Measurements from ENCODE around the gene SORL1. TPM values are rescaled to one million over a fixed set of nuclear protein-coding genes. Genes with fewer than 3 reads are reported as not detected.

The SORL1 gene
- total and polyA plus RNA-seq, 2 of the 13 experiments (the other 11 are each of a cell fraction or from before 2014, with no cell fraction given) = 21.3 to 148 TPM

DNA sequence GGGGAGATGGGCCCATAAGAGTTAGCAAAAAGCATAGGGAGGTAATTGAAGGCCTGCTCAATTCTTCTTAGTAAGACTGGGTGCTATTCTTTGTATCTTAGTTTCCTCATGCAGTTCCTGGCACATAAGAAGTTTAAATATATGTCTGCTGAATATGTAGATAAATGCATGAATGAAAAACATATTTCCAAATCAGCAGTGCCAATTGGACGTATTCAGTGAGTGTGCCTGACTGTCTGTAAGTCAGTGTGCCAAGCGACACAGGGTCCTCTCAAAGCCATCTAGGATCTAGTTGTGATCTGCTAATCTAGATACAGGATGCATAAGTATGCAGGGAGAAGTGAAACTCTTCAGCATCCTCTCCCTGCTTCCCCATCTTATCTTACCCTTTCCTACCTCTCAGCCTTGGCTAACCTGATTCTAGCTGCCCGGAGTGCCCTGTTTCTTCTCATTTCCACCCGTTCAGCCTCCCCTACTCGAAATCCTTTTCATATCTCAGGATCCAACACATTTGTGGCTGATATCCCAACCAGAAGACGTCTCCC is 91.8 kb downstream of the SORL1 start:
- 97% methylated on average over 6 of the region's 6 CpGs for WGBS (ENCODE audit: low lambda C conversion rate)
- Histone ChIP-seq H3K27me3 (ENCODE audit: control insufficient read depth in 1 of 2, insufficient read depth in 2 of 2, low read length in 2 of 2) (no peaks in the 10 kb centered on the region), H3K4me2 (ENCODE audit: low read depth, low read length) (no peak overlapping the region), H3K4me3 (replicated peaks in 1 of 3; ENCODE audit: insufficient read depth in 1 of 3, low read depth in 2 of 3, low read length in 3 of 3) (no peak overlapping the region), H3K79me2 (ENCODE audit: insufficient read depth, low read length) (no peaks in the 10 kb centered on the region), H2AFZ (ENCODE audit: low read length) (no peak overlapping the region), H3K4me1 (ENCODE audit: insufficient read depth, low read length) (no peaks in the 10 kb centered on the region), H3K9me3 (ENCODE audit: low read length) (no peaks in the 10 kb centered on the region), H4K20me1 (ENCODE audit: insufficient read depth, low read length) (peaks cover 12% of the 10 kb centered on the region; the same call in 1 of the 2 replicates), H3K27ac (ENCODE audit: extremely low read length, insufficient read depth, low read length) (no peak overlapping the region), H3K36me3 (replicated peaks in 1 of 2; ENCODE audit: control insufficient read depth in 1 of 2, insufficient read depth in 2 of 2, low read length in 2 of 2) (peaks cover 25 to 85% of the 10 kb centered on the region in 2 experiments), H3K9ac (ENCODE audit: insufficient read depth, low read depth, low read length) (no peak overlapping the region)
- BruUV-seq (replicated peaks) = no TSS peak
- DNase-seq (ENCODE audit: low spot score) (no peak), ATAC-seq (no peak), FAIRE-seq (no peak)
- TF ChIP-seq ZNF460 (CRISPR knock-in tag; IDR thresholded peaks at IDR 0.05; ENCODE audit: borderline replicate concordance) = no peak
- TF ChIP-seq ZNF543 (CRISPR knock-in tag; IDR thresholded peaks at IDR 0.05) = no peak
- no peak for TF ChIP-seq JARID2 (CRISPR knock-in tag; IDR thresholded peaks at IDR 0.05; ENCODE audit: insufficient replicate concordance)
- no peak for TF ChIP-seq ZNF577 (CRISPR knock-in tag; IDR thresholded peaks at IDR 0.05; ENCODE audit: borderline replicate concordance, low read depth)
- TF ChIP-seq, protein P1, sequence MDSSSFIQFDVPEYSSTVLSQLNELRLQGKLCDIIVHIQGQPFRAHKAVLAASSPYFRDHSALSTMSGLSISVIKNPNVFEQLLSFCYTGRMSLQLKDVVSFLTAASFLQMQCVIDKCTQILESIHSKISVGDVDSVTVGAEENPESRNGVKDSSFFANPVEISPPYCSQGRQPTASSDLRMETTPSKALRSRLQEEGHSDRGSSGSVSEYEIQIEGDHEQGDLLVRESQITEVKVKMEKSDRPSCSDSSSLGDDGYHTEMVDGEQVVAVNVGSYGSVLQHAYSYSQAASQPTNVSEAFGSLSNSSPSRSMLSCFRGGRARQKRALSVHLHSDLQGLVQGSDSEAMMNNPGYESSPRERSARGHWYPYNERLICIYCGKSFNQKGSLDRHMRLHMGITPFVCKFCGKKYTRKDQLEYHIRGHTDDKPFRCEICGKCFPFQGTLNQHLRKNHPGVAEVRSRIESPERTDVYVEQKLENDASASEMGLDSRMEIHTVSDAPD (CRISPR knock-in tag; IDR thresholded peaks at IDR 0.05) = no peak
- no peak for TF ChIP-seq ATAD3A (CRISPR knock-in tag; IDR thresholded peaks at IDR 0.05)
- TF ChIP-seq, protein P2, sequence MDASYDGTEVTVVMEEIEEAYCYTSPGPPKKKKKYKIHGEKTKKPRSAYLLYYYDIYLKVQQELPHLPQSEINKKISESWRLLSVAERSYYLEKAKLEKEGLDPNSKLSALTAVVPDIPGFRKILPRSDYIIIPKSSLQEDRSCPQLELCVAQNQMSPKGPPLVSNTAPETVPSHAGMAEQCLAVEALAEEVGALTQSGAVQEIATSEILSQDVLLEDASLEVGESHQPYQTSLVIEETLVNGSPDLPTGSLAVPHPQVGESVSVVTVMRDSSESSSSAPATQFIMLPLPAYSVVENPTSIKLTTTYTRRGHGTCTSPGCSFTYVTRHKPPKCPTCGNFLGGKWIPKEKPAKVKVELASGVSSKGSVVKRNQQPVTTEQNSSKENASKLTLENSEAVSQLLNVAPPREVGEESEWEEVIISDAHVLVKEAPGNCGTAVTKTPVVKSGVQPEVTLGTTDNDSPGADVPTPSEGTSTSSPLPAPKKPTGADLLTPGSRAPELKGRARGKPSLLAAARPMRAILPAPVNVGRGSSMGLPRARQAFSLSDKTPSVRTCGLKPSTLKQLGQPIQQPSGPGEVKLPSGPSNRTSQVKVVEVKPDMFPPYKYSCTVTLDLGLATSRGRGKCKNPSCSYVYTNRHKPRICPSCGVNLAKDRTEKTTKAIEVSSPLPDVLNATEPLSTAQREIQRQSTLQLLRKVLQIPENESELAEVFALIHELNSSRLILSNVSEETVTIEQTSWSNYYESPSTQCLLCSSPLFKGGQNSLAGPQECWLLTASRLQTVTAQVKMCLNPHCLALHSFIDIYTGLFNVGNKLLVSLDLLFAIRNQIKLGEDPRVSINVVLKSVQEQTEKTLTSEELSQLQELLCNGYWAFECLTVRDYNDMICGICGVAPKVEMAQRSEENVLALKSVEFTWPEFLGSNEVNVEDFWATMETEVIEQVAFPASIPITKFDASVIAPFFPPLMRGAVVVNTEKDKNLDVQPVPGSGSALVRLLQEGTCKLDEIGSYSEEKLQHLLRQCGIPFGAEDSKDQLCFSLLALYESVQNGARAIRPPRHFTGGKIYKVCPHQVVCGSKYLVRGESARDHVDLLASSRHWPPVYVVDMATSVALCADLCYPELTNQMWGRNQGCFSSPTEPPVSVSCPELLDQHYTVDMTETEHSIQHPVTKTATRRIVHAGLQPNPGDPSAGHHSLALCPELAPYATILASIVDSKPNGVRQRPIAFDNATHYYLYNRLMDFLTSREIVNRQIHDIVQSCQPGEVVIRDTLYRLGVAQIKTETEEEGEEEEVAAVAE (CRISPR knock-in tag; IDR thresholded peaks at IDR 0.05; ENCODE audit: borderline replicate concordance) = no peak
- no peak for TF ChIP-seq FOXC1 (CRISPR knock-in tag; IDR thresholded peaks at IDR 0.05; ENCODE audit: borderline replicate concordance)
- no peak for TF ChIP-seq ZNF292 (CRISPR knock-in tag; IDR thresholded peaks at IDR 0.05; ENCODE audit: borderline replicate concordance, low read depth)
- TF ChIP-seq RAD21 (CRISPR knock-in tag; IDR thresholded peaks at IDR 0.05) = no peak
- TF ChIP-seq CBX5 (CRISPR knock-in tag; IDR thresholded peaks at IDR 0.05; ENCODE audit: borderline replicate concordance) = no peak
- no peak for TF ChIP-seq ZNF382 (CRISPR knock-in tag; IDR thresholded peaks at IDR 0.05; ENCODE audit: borderline replicate concordance)
- no peak for TF ChIP-seq E2F2 (CRISPR knock-in tag; IDR thresholded peaks at IDR 0.05; ENCODE audit: borderline replicate concordance)
- no peak for TF ChIP-seq AGO2 (optimal IDR thresholded peaks at IDR 0.05; ENCODE audit: low read depth, low read length)
- no peak for TF ChIP-seq ZFP1 (CRISPR knock-in tag; IDR thresholded peaks at IDR 0.05)
- in situ Hi-C loops (cut with HindIII; ENCODE audit: extremely low pct_ligation_motif_present, low pct_unique_long_range_greater_than_20kb) = no loop called here
- intact Hi-C loops (cut with micrococcal nuclease; ENCODE audit: unreplicated experiment) = no loop called here
- ChIA-PET CTCF (ENCODE audit: low intra/inter-chr PET ratio, low total read pairs) (no interaction called here), POLR2A (no interaction called here)

Measured in HepG2 (cell line).